GM12878 (cell line): ENCODE data around the gene GLUD1. TPM values are rescaled to one million over a fixed set of nuclear protein-coding genes. Genes with fewer than 3 reads are reported as not detected.

Experiments
- ATF7 ChIP-seq: fragments of 450-650 bp; IDR thresholded peaks from 2 replicates; pipeline ENCODE4 v1.6.1; 2016; ENCODE audit warnings: low read depth, mild to moderate bottlenecking
- BMI1 ChIP-seq: fragments of 450-650 bp; IDR thresholded peaks from 2 replicates; pipeline ENCODE4 v1.6.1; 2016; ENCODE audit warnings: mild to moderate bottlenecking, moderate library complexity, borderline replicate concordance
- EGR1 ChIP-seq, 2 experiments: IDR thresholded peaks; 1 replicate in 1 of 2; 2 replicates in 1 of 2; pipeline ENCODE4 v1.6.1; 2011 to 2012; ENCODE audit warnings: low read depth in 2 of 2, low read length in 2 of 2, borderline replicate concordance in 1 of 2, mild to moderate bottlenecking in 1 of 2, moderate library complexity in 1 of 2
- ELK1 ChIP-seq: IDR thresholded peaks from 2 replicates; pipeline ENCODE4 v1.6.1; 2012; ENCODE audit warnings: low read depth, low read length, improper control_type of control experiment
- ETV6 ChIP-seq, 2 experiments: fragments of 450-650 bp in 1 of 2; IDR thresholded peaks in 1 of 2; conservative IDR thresholded peaks in 1 of 2; 2 replicates each; pipeline ENCODE4 v1.6.1; 2014; ENCODE audit warnings: antibody characterized with exemption in 1 of 2, borderline replicate concordance in 1 of 2, low read depth in 1 of 2, mild to moderate bottlenecking in 1 of 2, moderate library complexity in 1 of 2
- HDGF ChIP-seq: fragments of 450-650 bp; IDR thresholded peaks from 2 replicates; pipeline ENCODE4 v1.6.1; 2016; ENCODE audit warnings: antibody characterized with exemption
- IKZF2 ChIP-seq, 2 experiments: fragments of 450-650 bp; IDR thresholded peaks; 2 replicates each; pipeline ENCODE4 v1.6.1; 2017; ENCODE audit warnings: mild to moderate bottlenecking in 2 of 2, moderate library complexity in 2 of 2
- JUNB ChIP-seq: IDR thresholded peaks from 2 replicates; pipeline ENCODE4 v1.6.1; 2016; ENCODE audit warnings: antibody characterized with exemption, mild to moderate bottlenecking
- KLF5 ChIP-seq: fragments of 450-650 bp; IDR thresholded peaks from 2 replicates; pipeline ENCODE4 v1.6.1; 2014; ENCODE audit warnings: mild to moderate bottlenecking; ENCODE audit not compliant: partially characterized antibody
- MEF2A ChIP-seq: IDR thresholded peaks from 2 replicates; pipeline ENCODE4 v1.6.1; 2011; ENCODE audit warnings: low read depth, mild to moderate bottlenecking, low read length, moderate library complexity; ENCODE audit not compliant: insufficient read depth
- MLLT1 ChIP-seq: fragments of 450-650 bp; IDR thresholded peaks from 2 replicates; pipeline ENCODE4 v1.6.1; 2016; ENCODE audit warnings: mild to moderate bottlenecking
- MYB ChIP-seq: fragments of 150-350 bp; IDR thresholded peaks from 2 replicates; pipeline ENCODE4 v1.6.1; 2014; ENCODE audit warnings: mild to moderate bottlenecking, low read depth, low read length, borderline replicate concordance
- NFXL1 ChIP-seq: fragments of 450-650 bp; IDR thresholded peaks from 2 replicates; pipeline ENCODE4 v1.6.1; 2017; ENCODE audit warnings: antibody characterized with exemption, mild to moderate bottlenecking, borderline replicate concordance
- NFYB ChIP-seq: IDR thresholded peaks from 2 replicates; pipeline ENCODE4 v1.6.1; 2011; ENCODE audit warnings: low read depth, mild to moderate bottlenecking, low read length, improper control_type of control experiment, moderate library complexity; ENCODE audit not compliant: insufficient read depth
- NKRF ChIP-seq: fragments of 450-650 bp; conservative IDR thresholded peaks from 2 replicates; pipeline ENCODE4 v1.6.1; 2017; ENCODE audit warnings: mild to moderate bottlenecking, moderate library complexity
- RCOR1 ChIP-seq: conservative IDR thresholded peaks from 2 replicates; pipeline ENCODE4 v1.6.1; 2012; ENCODE audit warnings: low read depth, low read length, improper control_type of control experiment
- RELA ChIP-seq: fragments of 450-650 bp; IDR thresholded peaks from 2 replicates; pipeline ENCODE4 v1.8.0; 2014; ENCODE audit warnings: borderline replicate concordance; ENCODE audit not compliant: partially characterized antibody
- SIN3A ChIP-seq: IDR thresholded peaks from 2 replicates; pipeline ENCODE4 v1.6.1; 2012; ENCODE audit warnings: low read depth, low read length, improper control_type of control experiment
- SREBF1 ChIP-seq: IDR thresholded peaks from 2 replicates; pipeline ENCODE4 v1.6.1; 2012; ENCODE audit warnings: mild to moderate bottlenecking, low read length
- ZBTB40 ChIP-seq: fragments of 450-650 bp; IDR thresholded peaks from 2 replicates; pipeline ENCODE4 v1.6.1; 2016; ENCODE audit warnings: mild to moderate bottlenecking, moderate library complexity, borderline replicate concordance
- ZNF207 ChIP-seq: fragments of 450-650 bp; IDR thresholded peaks from 2 replicates; pipeline ENCODE4 v1.6.1; 2014; ENCODE audit warnings: antibody characterized with exemption, mild to moderate bottlenecking, borderline replicate concordance
- polyA plus RNA-seq, 11 experiments: library from polyadenylated mRNA; depleted of rRNA in 4 of 11; unstranded in 6 of 11; stranded (reverse) in 5 of 11; fragments of >200 nt; fragmentation: Nextera tagmentation in 4 of 11; fragmentation: Illumina TruSeq in 1 of 11; extraction: Ambion mirVana in 4 of 11; extraction: Trizol in 1 of 11; gene quantifications; 1 replicate in 1 of 11; 2 replicates in 10 of 11; pipeline versions ENCODE4 v1.2.1 to v1.2.3, GENCODE V29; 2011 to 2016; ENCODE audit warnings: inconsistent platforms in 2 of 11, missing spikeins in 2 of 11, low read depth in 1 of 11
- total RNA-seq, 4 experiments: library from RNA; depleted of rRNA in 3 of 4; stranded (reverse); fragments of >200 nt in 3 of 4; fragmentation: Illumina TruSeq in 1 of 4; extraction: Trizol in 1 of 4; gene quantifications; 2 replicates each; pipeline versions ENCODE4 v1.2.1 to v1.2.3, GENCODE V29; 2013 to 2021

GLUD1 gene
- total and polyA plus RNA-seq, 10 of the 15 experiments (the other 5 are each of a cell fraction or from before 2014, with no cell fraction given) = 26.1 to 109 (median 81.4) TPM

GRCh38 chr10:87095236-87095945, 748 bp upstream of the GLUD1 start (continued):
- TF ChIP-seq EGR1 (IDR thresholded peaks at IDR 0.05; ENCODE audit: borderline replicate concordance in 1 of 2, low read depth in 2 of 2, low read length in 2 of 2) (peak; percentile 6 to 19; a peak in 1 of 3 replicates), MEF2A (no peak), NKRF (peak; percentile 88; the same call in 1 of the 2 replicates), JUNB (no peak), RCOR1 (no peak), MYB (no peak), KLF5 (no peak), NFYB (no peak), ETV6 (conservative IDR thresholded peaks at IDR 0.05 in 1 of 2, IDR thresholded peaks at IDR 0.05 in 1 of 2; ENCODE audit: borderline replicate concordance in 1 of 2, low read depth in 1 of 2) (no peak), BMI1 (no peak), ZBTB40 (no peak), MLLT1 (0 out of 2 replicates have a peak, but pooled peaks have one; percentile 6), IKZF2 (IDR thresholded peaks at IDR 0.05) (0 out of 4 replicates have a peak, but pooled peaks of 1 of the 2 experiments have one; percentile 29), SIN3A (peak; percentile 87), ZNF207 (peak; percentile 85; the same call in 1 of the 2 replicates), HDGF (no peak), NFXL1 (no peak), RELA (no peak), ATF7 (no peak), SREBF1 (0 out of 2 replicates have a peak, but pooled peaks have one; percentile 33), ELK1 (no peak)
